Fibroblast of lung (primary cell): ENCODE results near the gene WWOX. TPM values are rescaled to one million over a fixed set of nuclear protein-coding genes. Genes with fewer than 3 reads are reported as not detected.

ENCODE experiments used
- DNase-seq, 2 donors: peaks; one replicate each; pipeline versions ENCODE4 v3.0.0 to v3.0.0-alpha.2; 2010; ENCODE audit warnings: low read depth in 2 of 2
- H2AFZ ChIP-seq: 2 replicates; pipeline ENCODE4 v1.5.1; 2012; ENCODE audit warnings: low read length, control low read depth, inconsistent platforms
- H3K27ac ChIP-seq: 2 replicates; pipeline ENCODE4 v1.5.1; 2011; ENCODE audit warnings: low read length, control low read depth; ENCODE audit not compliant: insufficient read depth
- H3K27me3 ChIP-seq: 2 replicates; pipeline ENCODE4 v1.5.1; 2011; ENCODE audit warnings: mild to moderate bottlenecking, low read length; ENCODE audit not compliant: control insufficient read depth, insufficient read depth
- H3K36me3 ChIP-seq: 2 replicates; pipeline ENCODE4 v1.5.1; 2011; ENCODE audit warnings: low read length; ENCODE audit not compliant: control insufficient read depth, insufficient read depth
- H3K4me1 ChIP-seq: 2 replicates; pipeline ENCODE4 v1.5.1; 2011; ENCODE audit warnings: low read length; ENCODE audit not compliant: control insufficient read depth, insufficient read depth; ENCODE audit errors: extremely low read depth
- H3K4me2 ChIP-seq: 2 replicates; pipeline ENCODE4 v1.5.1; 2011; ENCODE audit warnings: low read length, control low read depth; ENCODE audit not compliant: insufficient read depth; ENCODE audit errors: extremely low read depth
- H3K4me3 ChIP-seq, 4 experiments: fragments of 200-600 bp in 1 of 4; sonication (generic) in 1 of 4; replicated peaks in 1 of 4; 2 replicates each; pipeline ENCODE4 v1.5.1; 2011 to 2016; ENCODE audit warnings: low read length in 4 of 4, low read depth in 3 of 4, mild to moderate bottlenecking in 3 of 4, control low read depth in 2 of 4, inconsistent platforms in 1 of 4, mixed read lengths in 1 of 4; ENCODE audit not compliant: insufficient read depth in 1 of 4; ENCODE audit errors: control extremely low read depth in 1 of 4
- H3K79me2 ChIP-seq: 2 replicates; pipeline ENCODE4 v1.5.1; 2012; ENCODE audit warnings: mild to moderate bottlenecking, low read length, inconsistent platforms; ENCODE audit not compliant: control insufficient read depth, insufficient read depth
- H3K9ac ChIP-seq: 2 replicates; pipeline ENCODE4 v1.5.1; 2011; ENCODE audit warnings: mild to moderate bottlenecking, low read length, control low read depth; ENCODE audit not compliant: insufficient read depth
- H3K9me3 ChIP-seq: 2 replicates; pipeline ENCODE4 v1.5.1; 2012; ENCODE audit warnings: low read depth, low read length; ENCODE audit not compliant: control insufficient read depth, insufficient read depth
- H4K20me1 ChIP-seq: 2 replicates; pipeline ENCODE4 v1.5.1; 2011; ENCODE audit warnings: low read length; ENCODE audit not compliant: control insufficient read depth, insufficient read depth; ENCODE audit errors: extremely low read depth
- EZH2 ChIP-seq: IDR thresholded peaks from 2 replicates; pipeline ENCODE4 v1.5.1; 2012; ENCODE audit warnings: low read length, control low read depth, mild to moderate bottlenecking; ENCODE audit errors: missing control alignments
- polyA plus RNA-seq, 2 donors: library from polyadenylated mRNA; depleted of rRNA in 1 of 2; stranded (reverse) in 1 of 2; unstranded in 1 of 2; fragments of >200 nt; gene quantifications; 2 replicates each; pipeline ENCODE4 v1.2.1, GENCODE V29; 2011 to 2012; ENCODE audit warnings: missing spikeins in 1 of 2
- total RNA-seq: library from RNA; depleted of rRNA; stranded (reverse); fragments of >200 nt; gene quantifications from 2 replicates; pipeline ENCODE4 v1.2.1, GENCODE V29; 2014
- TF ChIP-seq, protein P1 (sequence below), 2 donors: IDR thresholded peaks in 1 of 2; conservative IDR thresholded peaks in 1 of 2; 1 replicate in 1 of 2; 2 replicates in 1 of 2; pipeline ENCODE4 v1.5.1; 2011 to 2012; ENCODE audit warnings: low read length in 2 of 2, control low read depth in 1 of 2, inconsistent platforms in 1 of 2, low read depth in 1 of 2, mild to moderate bottlenecking in 1 of 2

The WWOX gene
- total and polyA plus RNA-seq, 2 donors (not counting 1 experiment from before 2014, with no cell fraction given) = 5.6 to 16.3 TPM

DNA sequence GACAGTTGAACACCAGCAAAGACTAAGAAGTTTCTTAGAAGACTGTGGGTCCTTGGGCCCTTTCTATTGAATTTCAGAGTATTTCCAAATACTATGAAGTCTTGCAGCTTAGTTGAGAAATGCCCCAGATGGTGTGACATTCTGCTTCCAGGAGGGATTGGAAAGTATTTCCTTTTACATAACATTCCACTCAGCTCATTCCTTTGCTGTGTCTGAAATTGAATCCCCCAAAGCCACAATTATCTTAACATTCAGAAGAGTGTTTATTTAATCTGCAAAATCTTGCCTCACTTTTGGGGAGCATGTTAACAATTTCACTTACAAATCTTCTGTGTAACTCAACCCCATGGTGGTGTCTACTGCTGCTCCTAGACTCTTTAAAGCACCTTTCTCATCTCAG is 307.7 kb downstream of the WWOX start:
- H3K79me2 ChIP-seq = no peaks in the 10 kb centered on the region
- H3K4me2 ChIP-seq = no peak overlapping the region
- no peak overlapping the region for H3K9ac ChIP-seq
- H3K4me1 ChIP-seq = no peaks in the 10 kb centered on the region
- no peaks in the 10 kb centered on the region for H3K27me3 ChIP-seq
- no peak overlapping the region for H3K4me3 ChIP-seq
- H3K27ac ChIP-seq = no peak overlapping the region
- H3K36me3 ChIP-seq = no peaks in the 10 kb centered on the region
- no peaks in the 10 kb centered on the region for H4K20me1 ChIP-seq
- no peak overlapping the region for H2AFZ ChIP-seq
- TF ChIP-seq, protein P1, sequence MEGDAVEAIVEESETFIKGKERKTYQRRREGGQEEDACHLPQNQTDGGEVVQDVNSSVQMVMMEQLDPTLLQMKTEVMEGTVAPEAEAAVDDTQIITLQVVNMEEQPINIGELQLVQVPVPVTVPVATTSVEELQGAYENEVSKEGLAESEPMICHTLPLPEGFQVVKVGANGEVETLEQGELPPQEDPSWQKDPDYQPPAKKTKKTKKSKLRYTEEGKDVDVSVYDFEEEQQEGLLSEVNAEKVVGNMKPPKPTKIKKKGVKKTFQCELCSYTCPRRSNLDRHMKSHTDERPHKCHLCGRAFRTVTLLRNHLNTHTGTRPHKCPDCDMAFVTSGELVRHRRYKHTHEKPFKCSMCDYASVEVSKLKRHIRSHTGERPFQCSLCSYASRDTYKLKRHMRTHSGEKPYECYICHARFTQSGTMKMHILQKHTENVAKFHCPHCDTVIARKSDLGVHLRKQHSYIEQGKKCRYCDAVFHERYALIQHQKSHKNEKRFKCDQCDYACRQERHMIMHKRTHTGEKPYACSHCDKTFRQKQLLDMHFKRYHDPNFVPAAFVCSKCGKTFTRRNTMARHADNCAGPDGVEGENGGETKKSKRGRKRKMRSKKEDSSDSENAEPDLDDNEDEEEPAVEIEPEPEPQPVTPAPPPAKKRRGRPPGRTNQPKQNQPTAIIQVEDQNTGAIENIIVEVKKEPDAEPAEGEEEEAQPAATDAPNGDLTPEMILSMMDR (conservative IDR thresholded peaks at IDR 0.05 in 1 of 2, IDR thresholded peaks at IDR 0.05 in 1 of 2; ENCODE audit: low read depth in 1 of 2, low read length in 2 of 2) = no peak
- no peak for TF ChIP-seq EZH2
- no peaks in the 10 kb centered on the region for H3K9me3 ChIP-seq
- peak; percentile 41 to 79 for DNase-seq

DNA sequence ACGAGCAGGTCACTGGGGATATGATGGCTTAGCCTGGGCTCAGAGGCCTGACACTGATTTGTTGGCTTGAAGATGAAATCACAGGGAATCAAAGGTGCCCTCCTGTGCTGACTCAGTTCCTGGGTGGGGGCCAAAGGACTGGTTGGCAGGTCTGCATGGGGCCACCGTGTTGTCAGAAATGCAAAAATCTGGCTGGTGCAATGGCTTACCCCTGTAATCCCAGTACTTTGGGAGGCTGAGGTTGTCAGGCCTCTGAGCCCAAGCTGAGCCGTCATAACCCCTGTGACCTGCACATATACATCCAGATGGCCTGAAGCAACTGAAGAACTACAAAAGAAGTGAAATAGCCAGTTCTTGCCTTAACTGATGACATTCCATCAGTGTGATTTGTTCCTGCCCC is 314.2 kb downstream of the WWOX start:
- no peaks in the 10 kb centered on the region for H3K4me1 ChIP-seq
- no peak overlapping the region for H3K4me3 ChIP-seq
- H3K27me3 ChIP-seq = no peaks in the 10 kb centered on the region
- H3K9me3 ChIP-seq = no peaks in the 10 kb centered on the region
- no peak overlapping the region for H3K9ac ChIP-seq
- no peak overlapping the region for H3K4me2 ChIP-seq
- no peaks in the 10 kb centered on the region for H3K79me2 ChIP-seq
- TF ChIP-seq, protein P1 (conservative IDR thresholded peaks at IDR 0.05 in 1 of 2, IDR thresholded peaks at IDR 0.05 in 1 of 2; ENCODE audit: low read depth in 1 of 2, low read length in 2 of 2) = no peak
- no peak for TF ChIP-seq EZH2
- no peaks in the 10 kb centered on the region for H4K20me1 ChIP-seq
- no peaks in the 10 kb centered on the region for H3K36me3 ChIP-seq
- H3K27ac ChIP-seq = no peak overlapping the region
- no peak for DNase-seq
- H2AFZ ChIP-seq = no peak overlapping the region

DNA sequence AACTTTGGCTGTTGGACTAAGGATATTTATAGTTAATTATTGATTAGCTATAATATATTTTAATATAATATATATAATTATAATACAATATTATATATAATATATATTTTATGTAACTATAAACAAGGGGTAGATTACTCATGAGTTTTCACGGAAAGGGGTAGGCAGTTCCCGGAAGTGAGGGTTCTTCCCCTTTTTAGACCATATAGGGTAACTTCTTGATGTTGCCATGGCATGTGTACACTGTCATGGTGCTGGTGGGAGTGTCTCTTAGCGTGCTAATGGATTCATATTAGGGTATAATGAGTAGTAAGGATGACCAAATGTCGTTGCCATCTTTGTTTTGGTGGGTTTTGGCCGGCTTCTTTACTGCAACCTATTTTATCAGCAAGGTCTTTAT is 315.6 kb downstream of the WWOX start:
- Histone ChIP-seq H3K27ac (no peak overlapping the region), H3K4me2 (no peak overlapping the region), H3K27me3 (no peaks in the 10 kb centered on the region), H3K36me3 (no peaks in the 10 kb centered on the region), H3K4me1 (no peaks in the 10 kb centered on the region), H3K79me2 (no peaks in the 10 kb centered on the region), H3K9me3 (no peaks in the 10 kb centered on the region), H2AFZ (no peak overlapping the region), H3K4me3 (no peak overlapping the region), H3K9ac (no peak overlapping the region), H4K20me1 (no peaks in the 10 kb centered on the region)
- TF ChIP-seq, protein P1 (conservative IDR thresholded peaks at IDR 0.05 in 1 of 2, IDR thresholded peaks at IDR 0.05 in 1 of 2; ENCODE audit: low read depth in 1 of 2, low read length in 2 of 2) = no peak
- TF ChIP-seq EZH2 = no peak
- no peak for DNase-seq
